Esophagus muscularis mucosa (tissue), 4 donors: Measurements from ENCODE around the gene FOXC2. TPM values are rescaled to one million over a fixed set of nuclear protein-coding genes. Genes with fewer than 3 reads are reported as not detected.

ENCODE experiments used
- DNase-seq: peaks from one replicate; pipeline ENCODE4 v3.0.0-alpha.2; 2017; ENCODE audit errors: extremely low spot score
- H3K27ac ChIP-seq, 4 donors: fragments of 200-600 bp; sonication (generic); replicated peaks in 1 of 4; 1 replicate in 3 of 4; 2 replicates in 1 of 4; pipeline ENCODE4 v1.5.1; 2016 to 2019; ENCODE audit warnings: mild to moderate bottlenecking in 1 of 4
- H3K27me3 ChIP-seq, 4 donors: fragments of 200-600 bp; sonication (generic); one replicate each; pipeline versions ENCODE4 v1.5.1 to v1.6.0; 2016 to 2019
- H3K36me3 ChIP-seq, 4 donors: fragments of 200-600 bp; sonication (generic); one replicate each; pipeline ENCODE4 v1.5.1; 2016 to 2019
- H3K4me1 ChIP-seq, 4 donors: fragments of 200-600 bp; sonication (generic); one replicate each; pipeline ENCODE4 v1.5.1; 2016 to 2019
- H3K4me3 ChIP-seq, 4 donors: fragments of 200-600 bp; sonication (generic); 1 replicate in 2 of 4; 2 replicates in 2 of 4; pipeline ENCODE4 v1.5.1; 2016 to 2019; ENCODE audit warnings: mild to moderate bottlenecking in 4 of 4, moderate library complexity in 1 of 4
- H3K9me3 ChIP-seq, 4 donors: fragments of 200-600 bp; sonication (generic); 1 replicate in 3 of 4; 2 replicates in 1 of 4; pipeline ENCODE4 v1.5.1; 2016 to 2019
- CTCF ChIP-seq, 3 experiments: fragments of 200-600 bp in 2 of 3; fragments of 450-650 bp in 1 of 3; sonication (generic) in 2 of 3; IDR thresholded peaks; one replicate each; pipeline ENCODE4 v1.5.1; 2017 to 2019; ENCODE audit warnings: antibody characterized with exemption in 3 of 3, mild to moderate bottlenecking in 2 of 3, moderate library complexity in 1 of 3
- EP300 ChIP-seq: sonication (generic); formaldehyde crosslinking; IDR thresholded peaks from one replicate; pipeline ENCODE4 v1.6.1; 2017; ENCODE audit warnings: antibody characterized with exemption
- POLR2A ChIP-seq: fragments of 450-650 bp; IDR thresholded peaks from one replicate; pipeline ENCODE4 v1.6.1; 2017; ENCODE audit warnings: antibody characterized with exemption, moderate library complexity, mild to moderate bottlenecking, low read depth
- POLR2AphosphoS5 ChIP-seq, 2 donors: sonication (generic); formaldehyde crosslinking; IDR thresholded peaks; one replicate each; pipeline ENCODE4 v1.6.1; 2017; ENCODE audit warnings: antibody characterized with exemption in 2 of 2
- WGBS: methylation state at CpG from one replicate; pipeline ENCODE4 v1.1.5; 2018; 5-methylcytosine and 5-hydroxymethylcytosine counted together
- intact Hi-C: fragments of 100-400 bp; cut with DNase I; formaldehyde crosslinking; loops from one replicate; pipeline ENCODE4 v1.15.1; 2023
- total RNA-seq, 4 donors: library from RNA; depleted of rRNA; stranded (reverse); fragments of >200 nt; gene quantifications; one replicate each; pipeline versions ENCODE4 v1.1.0 to v1.2.1, GENCODE V29; 2016

The FOXC2 gene
- total RNA-seq, 4 donors from 2014 or later, result 0.71 to 1.7 (median 1.1) TPM

GRCh38 chr16:86534779-86535615, 31.6 kb upstream of the FOXC2 start:
- TF ChIP-seq POLR2A, result no peak
- TF ChIP-seq EP300, result no peak
- 83% methylated on average over 18 of the region's 18 CpGs for WGBS
- Histone ChIP-seq H3K36me3 (peaks cover 20 to 85% (median 63%) of the 10 kb centered on the region in 4 donors), H3K9me3 (no peaks in the 10 kb centered on the region), H3K27ac (no peak overlapping the region), H3K27me3 (no peaks in the 10 kb centered on the region), H3K4me1 (peaks cover 3 to 18% (median 16%) of the 10 kb centered on the region in 4 donors), H3K4me3 (no peak overlapping the region)
- no peak for DNase-seq
- intact Hi-C loops, result no loop called here

GRCh38 chr16:86536621-86537020, 30.0 kb upstream of the FOXC2 start:
- Histone ChIP-seq H3K9me3 (no peaks in the 10 kb centered on the region), H3K27me3 (no peaks in the 10 kb centered on the region), H3K4me3 (no peak overlapping the region), H3K27ac (no peak overlapping the region), H3K4me1 (peaks cover 0 to 3% (median 1%) of the 10 kb centered on the region in 4 donors), H3K36me3 (peaks cover 34 to 96% (median 75%) of the 10 kb centered on the region in 4 donors)
- WGBS, result 94% methylated on average over 17 of the region's 17 CpGs
- intact Hi-C loops, result no loop called here
- DNase-seq, result no peak
- TF ChIP-seq POLR2AphosphoS5 (IDR thresholded peaks at IDR 0.05), result no peak
- TF ChIP-seq EP300, result no peak
- no peak for TF ChIP-seq CTCF (IDR thresholded peaks at IDR 0.05)
- no peak for TF ChIP-seq POLR2A

GRCh38 chr16:86537486-86537885, 29.1 kb upstream of the FOXC2 start:
- Histone ChIP-seq H3K4me3 (no peak overlapping the region), H3K27me3 (no peaks in the 10 kb centered on the region), H3K9me3 (no peaks in the 10 kb centered on the region), H3K36me3 (peaks cover 41 to 96% (median 76%) of the 10 kb centered on the region in 4 donors), H3K27ac (no peak overlapping the region), H3K4me1 (no peaks in the 10 kb centered on the region)
- DNase-seq, result no peak
- WGBS, result 93% methylated on average over 4 of the region's 4 CpGs
- intact Hi-C loops, result no loop called here
- TF ChIP-seq POLR2AphosphoS5 (IDR thresholded peaks at IDR 0.05) (no peak), EP300 (no peak), POLR2A (no peak), CTCF (IDR thresholded peaks at IDR 0.05) (no peak)

- H3K4me3 ChIP-seq, result no peak overlapping the region
- no peaks in the 10 kb centered on the region for H3K4me1 ChIP-seq
- WGBS, result 97% methylated on average over 13 of the region's 17 CpGs
- H3K9me3 ChIP-seq, result no peaks in the 10 kb centered on the region
- DNase-seq, result no peak
- intact Hi-C loops, result no loop called here
- H3K27me3 ChIP-seq, result no peaks in the 10 kb centered on the region
- H3K36me3 ChIP-seq, result peaks cover 41 to 95% (median 75%) of the 10 kb centered on the region in 4 donors
- H3K27ac ChIP-seq, result no peak overlapping the region
- TF ChIP-seq EP300, result no peak
- TF ChIP-seq POLR2A, result no peak
- no peak for TF ChIP-seq POLR2AphosphoS5 (IDR thresholded peaks at IDR 0.05)
- TF ChIP-seq CTCF (IDR thresholded peaks at IDR 0.05), result no peak
Measured at GRCh38 chr16:86538196-86538780, 28.3 kb upstream of the FOXC2 start.

GRCh38 chr16:86540894-86541293, 25.7 kb upstream of the FOXC2 start:
- no peaks in the 10 kb centered on the region for H3K27me3 ChIP-seq
- 78% methylated on average over 6 of the region's 6 CpGs for WGBS
- no peak overlapping the region for H3K4me3 ChIP-seq
- peaks cover 41 to 97% (median 89%) of the 10 kb centered on the region in 4 donors for H3K36me3 ChIP-seq
- H3K27ac ChIP-seq, result no peak overlapping the region
- intact Hi-C loops, result no loop called here
- no peaks in the 10 kb centered on the region for H3K4me1 ChIP-seq
- H3K9me3 ChIP-seq, result no peaks in the 10 kb centered on the region
- DNase-seq, result no peak
- no peak for TF ChIP-seq CTCF (IDR thresholded peaks at IDR 0.05)
- TF ChIP-seq EP300, result no peak
- no peak for TF ChIP-seq POLR2AphosphoS5 (IDR thresholded peaks at IDR 0.05)
- TF ChIP-seq POLR2A, result no peak
